ENCODE measurements around the gene PKNOX2. TPM values are rescaled to one million over a fixed set of nuclear protein-coding genes. Genes with fewer than 3 reads are reported as not detected.

PKNOX2 gene
- total RNA-seq, 1 donor from 2014 or later: 34.9 TPM

DNA sequence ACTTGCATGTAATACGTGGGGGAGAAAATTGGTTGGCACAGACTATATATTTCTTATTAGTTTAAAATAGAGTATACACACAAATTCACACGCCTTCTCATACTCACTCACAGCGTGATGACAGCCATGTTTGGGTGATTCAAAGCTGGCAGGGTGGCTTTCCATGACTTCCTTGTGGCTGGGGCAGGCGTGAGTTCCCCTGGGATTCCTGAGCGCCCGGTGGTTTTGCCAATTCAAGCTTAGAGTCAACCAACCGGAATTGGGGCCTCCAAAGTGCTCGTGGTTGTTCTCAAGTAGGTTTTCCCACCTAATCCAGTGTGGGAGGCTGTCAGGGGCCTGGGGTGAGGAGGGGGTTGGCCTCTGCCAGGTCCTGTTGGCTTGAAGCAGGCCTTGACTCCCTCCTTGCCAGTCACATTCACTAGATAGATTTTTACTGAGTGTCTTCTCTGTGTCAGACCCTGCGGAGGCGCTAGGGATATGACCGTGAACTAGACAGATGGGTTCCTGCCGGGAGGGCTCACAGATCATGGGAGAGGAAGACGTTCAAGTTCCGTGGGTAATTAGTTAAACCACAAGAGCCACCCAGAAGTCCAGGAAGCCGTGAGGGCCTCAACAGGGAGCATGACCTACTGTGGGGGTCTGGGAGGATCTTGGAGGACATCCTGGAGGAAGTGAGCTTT lies 11.5 kb downstream of the PKNOX2 start:
- H3K27ac Mint-ChIP-seq (ENCODE audit: unreplicated experiment): peak overlapping the region; percentile 82
- H3K27me3 Mint-ChIP-seq (ENCODE audit: low read depth): no peaks in the 10 kb centered on the region
- no peak for DNase-seq (ENCODE audit: low spot score)
- TF ChIP-seq, protein P1, sequence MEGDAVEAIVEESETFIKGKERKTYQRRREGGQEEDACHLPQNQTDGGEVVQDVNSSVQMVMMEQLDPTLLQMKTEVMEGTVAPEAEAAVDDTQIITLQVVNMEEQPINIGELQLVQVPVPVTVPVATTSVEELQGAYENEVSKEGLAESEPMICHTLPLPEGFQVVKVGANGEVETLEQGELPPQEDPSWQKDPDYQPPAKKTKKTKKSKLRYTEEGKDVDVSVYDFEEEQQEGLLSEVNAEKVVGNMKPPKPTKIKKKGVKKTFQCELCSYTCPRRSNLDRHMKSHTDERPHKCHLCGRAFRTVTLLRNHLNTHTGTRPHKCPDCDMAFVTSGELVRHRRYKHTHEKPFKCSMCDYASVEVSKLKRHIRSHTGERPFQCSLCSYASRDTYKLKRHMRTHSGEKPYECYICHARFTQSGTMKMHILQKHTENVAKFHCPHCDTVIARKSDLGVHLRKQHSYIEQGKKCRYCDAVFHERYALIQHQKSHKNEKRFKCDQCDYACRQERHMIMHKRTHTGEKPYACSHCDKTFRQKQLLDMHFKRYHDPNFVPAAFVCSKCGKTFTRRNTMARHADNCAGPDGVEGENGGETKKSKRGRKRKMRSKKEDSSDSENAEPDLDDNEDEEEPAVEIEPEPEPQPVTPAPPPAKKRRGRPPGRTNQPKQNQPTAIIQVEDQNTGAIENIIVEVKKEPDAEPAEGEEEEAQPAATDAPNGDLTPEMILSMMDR (IDR thresholded peaks at IDR 0.05): no peak
- H3K9me3 Mint-ChIP-seq (ENCODE audit: low read depth): no peaks in the 10 kb centered on the region
- H3K4me1 Mint-ChIP-seq (ENCODE audit: low read depth): peaks cover 83% of the 10 kb centered on the region
- H3K36me3 Mint-ChIP-seq (ENCODE audit: low read depth): peaks cover 6% of the 10 kb centered on the region
- H3K4me3 Mint-ChIP-seq (ENCODE audit: unreplicated experiment): no peak overlapping the region

DNA sequence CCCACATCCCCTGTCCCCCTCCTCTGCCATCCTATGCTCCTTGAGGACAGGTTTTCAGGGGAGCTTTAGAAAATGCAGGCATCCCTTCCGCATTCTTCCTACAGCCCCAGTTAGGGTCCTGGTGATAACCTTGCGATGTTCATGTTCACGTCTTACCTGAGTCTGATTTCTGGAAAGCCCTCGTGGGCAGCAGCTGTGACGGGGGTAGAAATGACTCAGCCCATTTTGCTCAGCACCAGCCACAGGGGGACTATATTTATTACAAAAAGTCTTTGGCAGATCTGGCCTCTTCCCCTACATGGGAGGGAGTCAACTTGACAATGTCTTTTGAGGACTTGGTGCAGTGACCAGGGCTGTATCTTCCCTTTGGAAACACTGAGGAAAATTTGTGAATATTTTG lies 12.3 kb downstream of the PKNOX2 start:
- Mint-ChIP-seq H3K9me3 (ENCODE audit: low read depth) (no peaks in the 10 kb centered on the region), H3K36me3 (ENCODE audit: low read depth) (peaks cover 4% of the 10 kb centered on the region), H3K4me1 (ENCODE audit: low read depth) (peaks cover 81% of the 10 kb centered on the region), H3K27me3 (ENCODE audit: low read depth) (no peaks in the 10 kb centered on the region), H3K27ac (ENCODE audit: unreplicated experiment) (peak overlapping the region; percentile 60), H3K4me3 (ENCODE audit: unreplicated experiment) (no peak overlapping the region)
- no peak for DNase-seq (ENCODE audit: low spot score)
- TF ChIP-seq, protein P1 (IDR thresholded peaks at IDR 0.05): no peak

GRCh38 chr11:125177543-125177942 lies 13.0 kb downstream of the PKNOX2 start:
- H3K27ac Mint-ChIP-seq (ENCODE audit: unreplicated experiment): no peak overlapping the region

GRCh38 chr11:125179346-125179745 lies 14.8 kb downstream of the PKNOX2 start:
- TF ChIP-seq, protein P1 (IDR thresholded peaks at IDR 0.05): no peak
- no peak overlapping the region for H3K4me3 Mint-ChIP-seq (ENCODE audit: unreplicated experiment)
- H3K36me3 Mint-ChIP-seq (ENCODE audit: low read depth): peaks cover 4% of the 10 kb centered on the region
- no peaks in the 10 kb centered on the region for H3K9me3 Mint-ChIP-seq (ENCODE audit: low read depth)
- no peak for DNase-seq (ENCODE audit: low spot score)
- H3K27me3 Mint-ChIP-seq (ENCODE audit: low read depth): no peaks in the 10 kb centered on the region
- peak overlapping the region; percentile 75 for H3K27ac Mint-ChIP-seq (ENCODE audit: unreplicated experiment)
- peaks cover 82% of the 10 kb centered on the region for H3K4me1 Mint-ChIP-seq (ENCODE audit: low read depth)

More at GRCh38 chr11:125177543-125177942, 13.0 kb downstream of the PKNOX2 start:
- DNase-seq (ENCODE audit: low spot score): no peak
- TF ChIP-seq, protein P1 (IDR thresholded peaks at IDR 0.05): no peak
- no peak overlapping the region for H3K4me3 Mint-ChIP-seq (ENCODE audit: unreplicated experiment)
- H3K36me3 Mint-ChIP-seq (ENCODE audit: low read depth): peaks cover 2% of the 10 kb centered on the region
- H3K27me3 Mint-ChIP-seq (ENCODE audit: low read depth): no peaks in the 10 kb centered on the region
- no peaks in the 10 kb centered on the region for H3K9me3 Mint-ChIP-seq (ENCODE audit: low read depth)
- H3K4me1 Mint-ChIP-seq (ENCODE audit: low read depth): peaks cover 83% of the 10 kb centered on the region

DNA sequence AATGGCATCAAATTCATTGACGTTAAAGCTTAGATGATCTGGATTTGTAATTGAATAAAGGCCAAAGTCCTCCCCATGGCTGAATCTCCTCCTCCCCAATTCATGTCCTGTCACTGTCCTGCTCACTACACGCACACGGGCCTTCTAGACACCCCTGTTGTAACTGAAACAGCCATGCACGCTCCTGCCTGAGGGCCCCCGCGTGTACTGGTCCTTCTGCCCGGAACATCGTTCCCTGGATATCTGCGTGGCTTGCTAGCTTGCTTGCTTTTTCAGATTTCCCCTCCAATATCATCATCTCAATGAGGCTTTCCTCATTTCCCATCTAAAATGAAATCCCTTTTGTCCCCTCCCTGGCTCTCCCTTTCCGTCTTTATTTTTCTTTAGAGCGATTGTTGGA lies 15.3 kb downstream of the PKNOX2 start:
- H3K27me3 Mint-ChIP-seq (ENCODE audit: low read depth): no peaks in the 10 kb centered on the region
- H3K4me1 Mint-ChIP-seq (ENCODE audit: low read depth): peaks cover 80% of the 10 kb centered on the region
- H3K9me3 Mint-ChIP-seq (ENCODE audit: low read depth): no peaks in the 10 kb centered on the region
- DNase-seq (ENCODE audit: low spot score): no peak
- H3K4me3 Mint-ChIP-seq (ENCODE audit: unreplicated experiment): no peak overlapping the region
- H3K36me3 Mint-ChIP-seq (ENCODE audit: low read depth): peaks cover 4% of the 10 kb centered on the region
- H3K27ac Mint-ChIP-seq (ENCODE audit: unreplicated experiment): peak overlapping the region; percentile 76
- TF ChIP-seq, protein P1 (IDR thresholded peaks at IDR 0.05): no peak
